ENCODE measurements around the gene LRP8.

LRP8 gene

GRCh38 chr1:53257454-53258081 is 70.3 kb downstream of the LRP8 start:
- DNase-seq = no peak

- DNase-seq = no peak
Observed at GRCh38 chr1:53256511-53257453, 71.1 kb downstream of the LRP8 start.

GRCh38 chr1:53255031-53255430 is 72.8 kb downstream of the LRP8 start:
- no peak for DNase-seq

- no peak for DNase-seq
Observed at GRCh38 chr1:53254011-53254640, 73.7 kb downstream of the LRP8 start.

- DNase-seq = no peak
Observed at GRCh38 chr1:53250325-53250724, 77.5 kb downstream of the LRP8 start.

GRCh38 chr1:53249706-53250105 is 78.2 kb downstream of the LRP8 start:
- no peak for DNase-seq

GRCh38 chr1:53246261-53247134 is 81.4 kb downstream of the LRP8 start:
- no peak for DNase-seq

- no peak for DNase-seq
Observed at GRCh38 chr1:53244141-53244540, 83.7 kb downstream of the LRP8 start.

GRCh38 chr1:53242381-53242780 is 85.5 kb downstream of the LRP8 start:
- no peak for DNase-seq

GRCh38 chr1:53241828-53242227 is 86.0 kb downstream of the LRP8 start:
- DNase-seq = no peak

GRCh38 chr1:53238197-53239155 is 89.4 kb downstream of the LRP8 start, which contains the start of gene MAGOH:
Gene MAGOH, minus strand, starts transcription at chr1:53238518. Its CDS starts 70 bp downstream, at chr1:53238448.
- peak; percentile 87 to 94 (median 92) for DNase-seq

GRCh38 chr1:53237638-53238037 is 90.2 kb downstream of the LRP8 start:
- DNase-seq = no peak

GRCh38 chr1:53220962-53221286 is 106.9 kb downstream of the LRP8 start:
- DNase-seq = no peak

GRCh38 chr1:53220171-53220961 is 107.5 kb downstream of the LRP8 start, which contains the start of gene CZIB:
Gene CZIB, minus strand, starts transcription at chr1:53220634. Its CDS starts 59 bp downstream, at chr1:53220575.
- DNase-seq = peak; percentile 73 to 97 (median 91)

- no peak for DNase-seq
Observed at GRCh38 chr1:53219711-53220110, 108.2 kb downstream of the LRP8 start.

GRCh38 chr1:53218201-53218600 is 109.7 kb downstream of the LRP8 start:
- no peak for DNase-seq

- DNase-seq = no peak
Observed at GRCh38 chr1:53214376-53214940, 113.4 kb downstream of the LRP8 start.

- no peak for DNase-seq
Observed at GRCh38 chr1:53210954-53211353, 116.9 kb downstream of the LRP8 start.

- DNase-seq = no peak
Observed at GRCh38 chr1:53210352-53210751, 117.5 kb downstream of the LRP8 start.

GRCh38 chr1:53207726-53208125 is 120.1 kb downstream of the LRP8 start:
- DNase-seq = no peak
